ENCODE data around the gene TBC1D4.

Gene TBC1D4

DNA sequence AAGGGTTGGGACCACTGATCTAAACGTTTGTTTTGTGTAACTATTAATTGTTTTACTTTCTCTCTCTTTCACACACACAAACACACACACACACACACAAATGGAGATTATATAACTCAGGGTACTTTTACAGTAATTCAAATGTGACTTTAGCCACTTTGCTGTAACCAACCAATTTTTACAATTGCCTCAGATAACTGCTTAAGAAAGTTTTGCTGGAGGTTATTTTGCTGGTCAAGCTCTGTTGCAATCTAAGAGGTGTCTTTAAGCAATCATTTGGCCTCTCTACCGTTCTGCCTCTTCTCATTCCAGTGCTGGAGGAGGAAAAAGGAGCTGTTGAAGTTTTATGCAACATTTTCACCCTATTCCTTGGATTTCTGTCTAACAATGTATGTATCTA, 63.0 kb downstream of the TBC1D4 start:
- no peak for DNase-seq (ENCODE audit: low read depth in 3 of 3, low spot score in 1 of 3)

GRCh38 chr13:75418186-75418843, 63.7 kb downstream of the TBC1D4 start:
- DNase-seq (ENCODE audit: low read depth in 3 of 3, low spot score in 1 of 3) = no peak

DNA sequence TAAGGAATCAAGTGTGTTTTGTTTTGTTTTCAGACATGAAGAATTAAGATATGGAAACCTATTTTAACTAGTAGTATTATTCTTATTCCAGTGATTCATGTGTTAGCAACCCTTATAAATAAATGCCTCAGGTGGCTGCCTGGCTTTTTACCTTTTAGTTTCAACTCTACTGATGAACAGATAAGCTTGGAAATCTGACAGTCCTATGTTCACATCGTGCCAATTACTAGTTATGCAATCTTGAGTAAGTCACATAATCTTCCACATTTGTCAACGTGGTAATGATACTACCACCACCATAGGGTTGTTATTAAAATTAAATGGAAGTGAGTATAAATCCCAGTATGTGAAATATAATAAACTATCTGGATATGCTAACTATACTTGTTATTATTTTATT, 64.3 kb downstream of the TBC1D4 start:
- DNase-seq (ENCODE audit: low read depth in 3 of 3, low spot score in 1 of 3) = no peak

GRCh38 chr13:75417012-75417384, 65.0 kb downstream of the TBC1D4 start:
- no peak for DNase-seq (ENCODE audit: low read depth in 3 of 3, low spot score in 1 of 3)

GRCh38 chr13:75416327-75417011, 65.5 kb downstream of the TBC1D4 start:
- DNase-seq (ENCODE audit: low read depth in 3 of 3, low spot score in 1 of 3) = no peak

DNA sequence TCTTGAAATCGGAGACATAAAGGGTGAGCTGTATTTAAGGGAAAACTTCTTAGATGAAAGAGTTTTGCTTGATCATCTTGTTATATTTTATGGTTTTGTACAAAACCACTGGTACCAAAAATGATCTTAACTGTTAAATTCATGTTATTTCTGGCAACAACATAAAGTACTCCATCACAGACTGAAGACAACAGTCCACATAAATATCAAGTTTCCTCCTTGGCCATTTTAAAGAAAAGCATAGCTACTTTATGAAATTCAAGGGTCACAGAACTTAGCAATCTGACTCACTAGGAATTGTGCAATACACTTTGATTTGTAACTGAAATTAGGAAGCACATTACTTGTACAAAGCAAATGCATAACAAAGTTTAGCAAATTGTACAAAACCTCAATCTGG, 66.3 kb downstream of the TBC1D4 start:
- DNase-seq (ENCODE audit: low read depth in 3 of 3, low spot score in 1 of 3) = no peak

GRCh38 chr13:75415171-75415570, 66.8 kb downstream of the TBC1D4 start:
- DNase-seq (ENCODE audit: low read depth in 3 of 3, low spot score in 1 of 3) = no peak

- DNase-seq (ENCODE audit: low read depth in 3 of 3, low spot score in 1 of 3) = no peak
Observed at GRCh38 chr13:75414036-75414827, 67.7 kb downstream of the TBC1D4 start.

DNA sequence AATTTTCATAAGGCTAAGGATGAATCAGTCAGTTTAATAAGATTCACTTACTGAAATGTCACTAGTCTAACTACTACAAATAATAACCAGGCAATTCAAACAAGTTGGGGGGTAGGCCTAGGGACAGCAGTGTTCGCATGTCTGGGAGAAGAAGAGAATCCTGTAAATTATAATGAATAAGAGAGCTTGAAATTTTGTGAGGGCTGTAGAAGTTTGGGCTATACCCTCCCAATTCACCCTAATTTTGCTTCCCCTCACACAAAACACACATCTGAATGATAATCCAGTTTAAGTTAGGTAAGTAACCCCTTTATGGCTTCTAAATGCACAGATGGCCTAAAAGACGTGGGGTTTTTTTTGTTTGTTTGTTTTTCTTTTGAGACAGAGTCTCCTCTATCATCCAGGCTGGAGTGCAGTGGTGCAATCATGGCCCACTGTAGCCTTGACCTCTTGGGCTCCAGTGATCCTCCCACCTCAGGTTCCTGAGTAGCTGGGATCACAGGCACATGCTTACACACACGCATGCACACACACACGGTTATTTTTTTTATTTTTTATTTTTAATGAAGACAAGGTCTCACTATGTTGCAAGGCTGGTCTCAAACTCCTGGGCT, 69.9 kb downstream of the TBC1D4 start:
- no peak for DNase-seq (ENCODE audit: low read depth in 3 of 3, low spot score in 1 of 3)

- no peak for DNase-seq (ENCODE audit: low read depth in 3 of 3, low spot score in 1 of 3)
Observed at GRCh38 chr13:75410207-75410606, 71.8 kb downstream of the TBC1D4 start.

DNA sequence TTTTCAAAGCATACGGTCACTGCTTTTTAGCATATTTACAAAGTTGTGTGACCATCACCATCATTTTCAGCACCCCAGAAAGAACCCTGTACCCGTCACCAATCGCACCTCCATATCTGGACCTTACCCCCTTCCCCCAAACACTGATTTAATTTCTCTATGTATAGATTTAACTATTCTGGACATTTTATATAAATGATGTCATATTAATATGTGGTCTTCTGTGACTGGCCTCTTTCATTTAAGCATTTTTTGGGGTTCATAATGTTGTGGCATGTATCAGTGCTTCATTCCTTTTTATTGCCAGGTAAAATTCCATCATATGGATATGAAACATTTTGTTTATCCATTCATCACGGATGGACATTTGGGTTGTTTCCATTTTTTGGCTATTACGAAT, 74.0 kb downstream of the TBC1D4 start:
- DNase-seq (ENCODE audit: low read depth in 3 of 3, low spot score in 1 of 3) = no peak

DNA sequence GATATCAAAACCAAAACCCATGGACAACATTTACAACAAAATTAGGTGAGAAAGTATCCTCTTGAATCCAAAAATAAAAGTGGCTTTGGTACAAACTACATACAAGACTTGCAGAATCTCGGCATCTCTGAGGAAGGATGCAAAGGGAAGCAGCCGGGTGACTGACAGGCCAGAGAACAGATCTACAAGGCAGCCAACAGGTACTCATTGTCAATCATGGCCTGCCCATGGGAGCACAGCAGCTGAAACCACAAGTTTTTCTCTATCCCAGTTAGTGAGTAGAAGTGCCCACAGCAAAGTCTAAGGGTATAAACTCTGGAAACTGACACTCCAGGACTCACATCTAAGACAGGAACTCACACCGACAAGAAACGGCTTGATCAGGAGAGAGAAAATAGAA, 74.5 kb downstream of the TBC1D4 start:
- no peak for DNase-seq (ENCODE audit: low read depth in 3 of 3, low spot score in 1 of 3)

- no peak for DNase-seq (ENCODE audit: low read depth in 3 of 3, low spot score in 1 of 3)
Observed at GRCh38 chr13:75405976-75406703, 75.8 kb downstream of the TBC1D4 start.

- no peak for DNase-seq (ENCODE audit: low read depth in 3 of 3, low spot score in 1 of 3)
Observed at GRCh38 chr13:75404726-75405125, 77.2 kb downstream of the TBC1D4 start.

DNA sequence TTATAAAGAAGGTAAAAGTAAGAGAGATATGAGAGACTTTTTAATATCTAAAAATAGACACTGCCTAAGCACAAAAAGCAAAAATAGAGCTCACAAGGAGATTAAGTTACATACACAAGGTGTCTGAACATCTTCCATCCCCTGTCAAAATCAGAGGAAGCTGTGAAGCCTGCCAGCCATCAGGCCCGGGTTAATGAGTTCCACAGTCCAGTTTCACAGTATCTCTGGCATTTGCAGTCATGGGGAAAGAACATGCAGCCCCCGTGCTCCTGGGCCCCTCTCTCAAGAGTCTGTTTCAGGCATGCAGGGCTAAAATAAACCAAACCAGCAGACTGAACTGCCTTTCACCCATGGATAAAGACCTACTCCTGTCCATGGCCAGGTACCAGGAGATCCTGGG, 79.2 kb downstream of the TBC1D4 start:
- DNase-seq (ENCODE audit: low read depth in 3 of 3, low spot score in 1 of 3) = no peak

- DNase-seq (ENCODE audit: low read depth in 3 of 3, low spot score in 1 of 3) = no peak
Observed at GRCh38 chr13:75400775-75401174, 81.2 kb downstream of the TBC1D4 start.

DNA sequence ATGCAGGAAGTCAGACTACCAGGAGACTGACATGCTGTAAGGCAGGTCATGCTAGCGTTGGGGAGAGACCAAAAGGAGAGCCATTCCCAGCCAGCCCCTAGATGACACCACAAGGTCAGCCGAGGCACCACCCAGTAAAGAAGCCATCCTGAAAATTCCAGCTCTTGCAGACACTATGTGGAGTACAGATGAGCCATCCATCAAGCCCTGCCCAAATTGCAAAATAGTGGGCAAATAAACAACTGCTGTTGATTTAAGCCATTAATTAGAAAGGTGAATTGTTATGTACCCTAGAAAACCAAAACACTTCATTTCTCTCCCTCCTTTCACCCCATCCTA, 82.1 kb downstream of the TBC1D4 start:
- DNase-seq (ENCODE audit: low read depth in 3 of 3, low spot score in 1 of 3) = no peak

DNA sequence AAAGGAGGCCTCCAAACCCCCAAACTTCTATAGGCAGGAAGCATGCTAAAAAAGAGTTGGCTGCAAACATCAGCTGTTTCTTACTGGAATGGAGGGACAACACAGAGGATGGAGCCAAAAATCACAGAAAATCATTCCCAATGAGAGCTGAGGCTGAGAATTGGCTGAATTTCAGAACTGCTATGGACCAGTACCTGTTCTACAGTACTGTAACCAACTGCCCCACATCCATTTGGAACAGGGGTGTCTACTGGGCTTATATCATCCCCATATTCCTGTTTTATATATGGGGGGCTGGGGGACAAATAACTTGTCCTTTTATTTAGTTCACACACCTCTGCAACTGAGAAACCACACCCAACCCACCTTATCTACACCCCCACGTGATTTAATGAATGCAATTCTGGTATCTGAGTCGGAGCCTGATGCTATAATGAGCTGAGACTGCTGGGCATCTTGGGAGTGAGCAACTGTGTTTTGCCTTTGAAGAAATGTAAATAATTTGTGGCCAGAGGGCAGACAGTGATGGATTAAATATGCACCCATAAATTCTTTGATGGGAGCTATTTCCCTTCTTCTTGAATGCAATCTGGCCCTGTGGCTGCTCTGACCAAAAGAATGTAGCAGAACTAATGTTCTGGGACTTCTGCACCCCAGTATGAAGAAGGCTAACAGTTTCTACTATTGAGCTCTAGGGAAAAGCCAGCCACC, 82.6 kb downstream of the TBC1D4 start:
- DNase-seq (ENCODE audit: low read depth in 3 of 3, low spot score in 1 of 3) = no peak

DNA sequence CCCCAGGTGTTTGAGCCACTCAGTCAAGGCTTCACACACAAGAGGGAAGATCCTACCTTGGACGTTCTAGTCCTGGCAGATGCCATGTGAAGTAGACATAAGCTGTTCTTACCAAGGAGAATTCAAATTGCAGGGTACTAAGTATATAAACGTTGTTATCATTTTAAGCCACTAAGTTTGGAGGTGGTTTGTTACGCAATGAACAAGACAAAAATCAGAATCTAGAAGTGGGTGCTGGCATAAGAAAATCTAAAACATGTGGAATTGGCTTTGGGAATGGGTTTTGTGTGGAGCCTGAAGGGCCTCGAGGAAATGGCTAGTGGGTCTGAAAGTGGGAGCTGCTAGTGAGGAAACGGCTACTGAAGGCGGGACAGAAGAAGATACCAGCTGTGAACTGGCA, 83.9 kb downstream of the TBC1D4 start:
- no peak for DNase-seq (ENCODE audit: low read depth in 3 of 3, low spot score in 1 of 3)

DNA sequence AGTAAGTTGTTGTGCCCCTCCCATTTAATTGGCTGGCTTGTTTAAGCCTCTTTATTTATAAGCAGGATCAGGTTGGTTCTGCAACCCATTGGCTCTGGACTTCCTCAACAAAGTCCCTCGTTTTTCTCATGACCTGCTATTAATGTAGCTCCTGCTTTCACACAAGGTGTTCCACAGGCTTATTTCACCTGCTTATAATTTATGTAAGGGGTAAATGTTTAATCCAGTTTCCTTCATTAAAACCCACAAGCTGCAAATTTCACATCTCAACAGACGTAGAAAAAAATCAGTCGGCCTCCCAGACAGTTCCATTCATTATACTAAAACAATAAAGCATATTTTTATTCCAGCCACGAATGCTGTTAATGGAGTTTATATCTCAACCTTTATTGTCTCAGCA, 86.1 kb downstream of the TBC1D4 start:
- DNase-seq (ENCODE audit: low read depth in 3 of 3, low spot score in 1 of 3) = no peak

GRCh38 chr13:75395066-75395465, 86.9 kb downstream of the TBC1D4 start:
- no peak for DNase-seq (ENCODE audit: low read depth in 3 of 3, low spot score in 1 of 3)
